NCI-H446 (cell line): ENCODE results near the gene CDH7.

Experiments used
- DNase-seq, 2 experiments: peaks; one replicate each; lab custom pipeline; 2025; lab: John Stamatoyannopoulos, UW

CDH7 gene

GRCh38 chr18:65907281-65907680 is 156.5 kb downstream of the CDH7 start:
- no peak for DNase-seq

- DNase-seq = no peak
Measured at GRCh38 chr18:65919018-65919417, 168.2 kb downstream of the CDH7 start.

GRCh38 chr18:65919663-65920062 is 168.9 kb downstream of the CDH7 start:
- DNase-seq = no peak

- DNase-seq = no peak
Measured at GRCh38 chr18:65922103-65922502, 171.3 kb downstream of the CDH7 start.

- DNase-seq = no peak
Measured at GRCh38 chr18:65924904-65925303, 174.1 kb downstream of the CDH7 start.

GRCh38 chr18:65934874-65935273 is 184.1 kb downstream of the CDH7 start:
- no peak for DNase-seq

- DNase-seq = no peak
Measured at GRCh38 chr18:65936678-65937077, 185.9 kb downstream of the CDH7 start.

- no peak for DNase-seq
Measured at GRCh38 chr18:65937180-65937579, 186.4 kb downstream of the CDH7 start.

GRCh38 chr18:65938592-65939372 is 188.0 kb downstream of the CDH7 start:
- peak; percentile 64 to 88 for DNase-seq
